Activated T-helper 1 cell treated with anti-CD3 and anti-CD28 coated beads, Interleukin-2, amount 50 U/mL, for 16 hours (primary cell): ENCODE results near the gene SLC25A10.
"Not testable (repeated sequence)": the region's sequence is repeated elsewhere in the genome, so short reads cannot be mapped to it uniquely, and the experiment has no call there.

Source experiments
- DNase-seq, 2 donors: peaks; one replicate each; pipeline ENCODE4 v3.0.0-alpha.2; 2020; ENCODE audit warnings: low read depth in 1 of 2, low spot score in 1 of 2

The SLC25A10 gene

GRCh38 chr17:81711814-81712467 lies at the start of gene SLC25A10:
Gene SLC25A10 (plus strand): TSS chr17:81712284. CDS start chr17:81712427, 143 bp downstream.
- peak; percentile 46 to 71 for DNase-seq

GRCh38 chr17:81664051-81664470 lies 48.0 kb upstream of the SLC25A10 start:
- no peak for DNase-seq

- DNase-seq, result peak in 1 of 2 donors; percentile 26
Measured at GRCh38 chr17:81665205-81666091, 46.6 kb upstream of the SLC25A10 start.

GRCh38 chr17:81666092-81666341 lies 46.1 kb upstream of the SLC25A10 start:
- no peak for DNase-seq

GRCh38 chr17:81666342-81667191 lies 45.5 kb upstream of the SLC25A10 start, which contains the start of the genes CCDC137 and OXLD1:
Gene CCDC137 (plus strand): TSS chr17:81666737. CDS start chr17:81666767, 30 bp downstream.
Gene OXLD1 (minus strand): TSS chr17:81666605. CDS start chr17:81666577, 28 bp downstream.
- peak; percentile 84 to 90 for DNase-seq

GRCh38 chr17:81667754-81668153 lies 44.3 kb upstream of the SLC25A10 start:
- no peak for DNase-seq

GRCh38 chr17:81672504-81672903 lies 39.6 kb upstream of the SLC25A10 start:
- no peak for DNase-seq

- no peak for DNase-seq
Measured at GRCh38 chr17:81672954-81673353, 39.1 kb upstream of the SLC25A10 start.

GRCh38 chr17:81673561-81674258 lies 38.4 kb upstream of the SLC25A10 start:
- no peak for DNase-seq

- DNase-seq, result not testable (repeated sequence)
Measured at GRCh38 chr17:81675515-81676221, 36.4 kb upstream of the SLC25A10 start.

GRCh38 chr17:81676906-81677305 lies 35.2 kb upstream of the SLC25A10 start:
- no peak for DNase-seq

- no peak for DNase-seq
Measured at GRCh38 chr17:81680150-81680549, 31.9 kb upstream of the SLC25A10 start.

- no peak for DNase-seq
Measured at GRCh38 chr17:81681672-81682071, 30.4 kb upstream of the SLC25A10 start.

- DNase-seq, result no peak
Measured at GRCh38 chr17:81682565-81683207, 29.4 kb upstream of the SLC25A10 start.

- DNase-seq, result no peak
Measured at GRCh38 chr17:81683208-81683583, 28.9 kb upstream of the SLC25A10 start.

- peak; percentile 94 to 95 for DNase-seq
Measured at GRCh38 chr17:81683584-81684441, 28.3 kb upstream of the SLC25A10 start, which contains the start of the genes ARL16 and HGS. Gene ARL16 (minus strand): TSS chr17:81683797. CDS start chr17:81683753, 44 bp downstream. Gene HGS (plus strand): TSS chr17:81684011. CDS start chr17:81684067, 56 bp downstream.

- no peak for DNase-seq
Measured at GRCh38 chr17:81684442-81684911, 27.6 kb upstream of the SLC25A10 start.

- DNase-seq, result no peak
Measured at GRCh38 chr17:81685108-81685507, 27.0 kb upstream of the SLC25A10 start.
